Uterus (tissue), 2 donors: ENCODE measurements around the gene CHD9NB.

ENCODE experiments used
- POLR2A ChIP-seq, 2 donors: fragments of 450-650 bp; IDR thresholded peaks; one replicate each; pipeline ENCODE4 v1.6.1; 2016; ENCODE audit warnings: antibody characterized with exemption in 2 of 2, mild to moderate bottlenecking in 1 of 2, moderate library complexity in 1 of 2
- TF ChIP-seq, protein P1 (sequence below), 4 experiments: fragments of 200-600 bp in 2 of 4; fragments of 450-650 bp in 2 of 4; sonication (generic) in 2 of 4; IDR thresholded peaks; one replicate each; pipeline ENCODE4 v1.5.1; 2016 to 2019; ENCODE audit warnings: antibody characterized with exemption in 4 of 4, mild to moderate bottlenecking in 2 of 4, moderate library complexity in 1 of 4

DNA sequence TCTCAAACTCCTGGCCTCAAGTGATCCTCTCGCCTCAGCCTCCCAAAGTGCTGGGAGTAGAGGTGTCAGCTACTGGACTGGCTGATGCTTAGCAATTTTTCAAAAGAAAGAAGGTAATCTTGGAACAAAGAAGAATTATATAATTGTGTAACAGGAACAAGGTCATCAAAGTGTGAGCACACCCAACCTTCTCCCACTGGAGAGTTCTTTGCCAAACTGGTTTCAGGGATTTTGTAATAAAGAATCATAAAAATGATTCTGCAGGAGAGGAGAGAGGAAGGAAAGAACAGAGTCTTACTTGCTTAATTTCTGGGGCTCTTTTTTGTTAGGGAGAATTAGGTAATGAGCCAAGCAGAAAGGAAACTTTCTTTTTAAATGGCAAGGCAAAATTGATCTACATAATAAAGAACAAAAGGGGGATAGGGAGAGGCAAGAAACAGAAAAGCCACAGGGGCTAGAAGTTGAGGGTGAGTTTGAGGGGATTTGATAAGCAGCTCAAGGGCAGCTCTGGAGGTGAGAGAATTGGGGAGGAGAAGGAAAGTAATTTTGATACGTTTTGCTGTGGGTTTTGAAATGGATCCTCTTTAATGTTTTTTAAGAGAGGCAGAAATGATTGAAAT, 21.3 kb downstream of the CHD9NB start:
- TF ChIP-seq, protein P1, sequence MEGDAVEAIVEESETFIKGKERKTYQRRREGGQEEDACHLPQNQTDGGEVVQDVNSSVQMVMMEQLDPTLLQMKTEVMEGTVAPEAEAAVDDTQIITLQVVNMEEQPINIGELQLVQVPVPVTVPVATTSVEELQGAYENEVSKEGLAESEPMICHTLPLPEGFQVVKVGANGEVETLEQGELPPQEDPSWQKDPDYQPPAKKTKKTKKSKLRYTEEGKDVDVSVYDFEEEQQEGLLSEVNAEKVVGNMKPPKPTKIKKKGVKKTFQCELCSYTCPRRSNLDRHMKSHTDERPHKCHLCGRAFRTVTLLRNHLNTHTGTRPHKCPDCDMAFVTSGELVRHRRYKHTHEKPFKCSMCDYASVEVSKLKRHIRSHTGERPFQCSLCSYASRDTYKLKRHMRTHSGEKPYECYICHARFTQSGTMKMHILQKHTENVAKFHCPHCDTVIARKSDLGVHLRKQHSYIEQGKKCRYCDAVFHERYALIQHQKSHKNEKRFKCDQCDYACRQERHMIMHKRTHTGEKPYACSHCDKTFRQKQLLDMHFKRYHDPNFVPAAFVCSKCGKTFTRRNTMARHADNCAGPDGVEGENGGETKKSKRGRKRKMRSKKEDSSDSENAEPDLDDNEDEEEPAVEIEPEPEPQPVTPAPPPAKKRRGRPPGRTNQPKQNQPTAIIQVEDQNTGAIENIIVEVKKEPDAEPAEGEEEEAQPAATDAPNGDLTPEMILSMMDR (IDR thresholded peaks at IDR 0.05) = no peak
- TF ChIP-seq POLR2A (IDR thresholded peaks at IDR 0.05) = no peak
